Ecto neural progenitor cell (in vitro differentiated cells): ENCODE results near the gene COQ8B.
A peak's percentile ranks its signal among the peaks of the same experiment; 100 is the strongest.

Experiments
- DNase-seq: peaks from one replicate; pipeline ENCODE4 v3.0.0-alpha.2; 2018; ENCODE audit warnings: low spot score

The COQ8B gene

GRCh38 chr19:40691421-40692211, 25.1 kb downstream of the COQ8B start:
- peak; percentile 57 for DNase-seq

- peak; percentile 98 for DNase-seq
These were observed 25.8 kb downstream of the COQ8B start for GRCh38 chr19:40690693-40691420.

GRCh38 chr19:40690050-40690692, 26.5 kb downstream of the COQ8B start, which contains the start of gene NUMBL:
Gene NUMBL, minus strand, starts transcription at chr19:40690651. Its CDS starts 168 bp downstream, at chr19:40690483.
- DNase-seq, result no peak

GRCh38 chr19:40689339-40690049, 27.2 kb downstream of the COQ8B start:
- peak; percentile 57 for DNase-seq

- no peak for DNase-seq
These were observed 27.7 kb downstream of the COQ8B start for GRCh38 chr19:40688987-40689338.

GRCh38 chr19:40688309-40688708, 28.4 kb downstream of the COQ8B start:
- DNase-seq, result no peak

GRCh38 chr19:40687525-40688016, 29.1 kb downstream of the COQ8B start:
- DNase-seq, result no peak

GRCh38 chr19:40686882-40687524, 29.7 kb downstream of the COQ8B start:
- no peak for DNase-seq

GRCh38 chr19:40685563-40685962, 31.1 kb downstream of the COQ8B start:
- no peak for DNase-seq

- DNase-seq, result peak; percentile 28
These were observed 31.6 kb downstream of the COQ8B start for GRCh38 chr19:40685016-40685526.

GRCh38 chr19:40684280-40684679, 32.4 kb downstream of the COQ8B start:
- DNase-seq, result peak; percentile 29

GRCh38 chr19:40683437-40683836, 33.2 kb downstream of the COQ8B start:
- no peak for DNase-seq

- DNase-seq, result peak; percentile 28
These were observed 34.2 kb downstream of the COQ8B start for GRCh38 chr19:40682431-40682964.

- no peak for DNase-seq
These were observed 35.6 kb downstream of the COQ8B start for GRCh38 chr19:40681039-40681438.

- DNase-seq, result no peak
These were observed 39.5 kb downstream of the COQ8B start for GRCh38 chr19:40677156-40677555.

GRCh38 chr19:40674291-40674690, 42.4 kb downstream of the COQ8B start:
- DNase-seq, result no peak

GRCh38 chr19:40673397-40673796, 43.3 kb downstream of the COQ8B start:
- DNase-seq, result peak; percentile 28

- DNase-seq, result no peak
These were observed 44.0 kb downstream of the COQ8B start for GRCh38 chr19:40672573-40673299.

- no peak for DNase-seq
These were observed 44.6 kb downstream of the COQ8B start for GRCh38 chr19:40672038-40672437.

- DNase-seq, result no peak
These were observed 45.3 kb downstream of the COQ8B start for GRCh38 chr19:40671404-40671803.
